ENCODE data around the gene CDC42EP5.

Gene CDC42EP5

GRCh38 chr19:54415208-54415900, 57.7 kb downstream of the CDC42EP5 start, which contains the start of gene TTYH1:
TSS of gene TTYH1 (plus strand) at chr19:54415464. CDS start at chr19:54415553, 89 bp downstream.
- TF ChIP-seq CTCF (IDR thresholded peaks at IDR 0.05; ENCODE audit: low read depth, low read length, missing control alignments): no peak
- in situ Hi-C loops (cut with HindIII; ENCODE audit: low sequenced_read_pairs): no loop called here
- DNase-seq (ENCODE audit: low read depth): no peak
- no peak within 1 kb of the TSS for H3K4me3 ChIP-seq (ENCODE audit: low read depth, low read length)

Data from astrocyte of the cerebellum (primary cell).